CD8-positive, alpha-beta memory T cell (primary cell): ENCODE measurements around the gene TRERF1. TPM values are rescaled to one million over a fixed set of nuclear protein-coding genes. Genes with fewer than 3 reads are reported as not detected.
A peak's percentile ranks its signal among the peaks of the same experiment; 100 is the strongest.
"Not testable (repeated sequence)": the region's sequence is repeated elsewhere in the genome, so short reads cannot be mapped to it uniquely, and the experiment has no call there.

Experiments
- CTCF ChIA-PET: fragments of 350-600 bp; sonication (Branson Sonifier 250); formaldehyde crosslinking; loops from one replicate; lab custom pipeline; 2021; ENCODE audit warnings: antibody characterized with exemption; lab: Charles Lee
- POLR2A ChIA-PET: fragments of 350-600 bp; sonication (Branson Sonifier 250); formaldehyde crosslinking; loops from one replicate; lab custom pipeline; 2021; ENCODE audit warnings: antibody characterized with exemption; lab: Charles Lee
- DNase-seq, 5 donors: peaks; one replicate each; pipeline versions ENCODE4 v3.0.0 to v3.0.0-alpha.2; 2020 to 2022; ENCODE audit warnings: mixed read lengths in 1 of 5
- H3K27ac ChIP-seq: one replicate; pipeline ENCODE4 v1.7.0; 2013; ENCODE audit warnings: low read depth, mild to moderate bottlenecking, low read length, moderate library complexity
- H3K27me3 ChIP-seq: 2 replicates; pipeline ENCODE4 v1.7.0; 2013; ENCODE audit warnings: low read length, mild to moderate bottlenecking; ENCODE audit not compliant: insufficient read depth, poor library complexity, severe bottlenecking
- H3K36me3 ChIP-seq: 2 replicates; pipeline ENCODE4 v1.7.0; 2013; ENCODE audit warnings: mild to moderate bottlenecking, low read length, moderate library complexity; ENCODE audit not compliant: insufficient read depth
- H3K4me1 ChIP-seq: 2 replicates; pipeline ENCODE4 v1.7.0; 2013; ENCODE audit warnings: mild to moderate bottlenecking, low read length, moderate library complexity; ENCODE audit not compliant: insufficient read depth
- H3K4me3 ChIP-seq: 2 replicates; pipeline ENCODE4 v1.7.0; 2013; ENCODE audit warnings: mild to moderate bottlenecking, low read length
- H3K9me3 ChIP-seq: 2 replicates; pipeline ENCODE4 v1.7.0; 2013; ENCODE audit warnings: mild to moderate bottlenecking, low read length
- H3K27ac Mint-ChIP-seq, 8 donors: one replicate each; pipeline ENCODE4 v1.8.0; 2020 to 2021; ENCODE audit warnings: mixed read lengths in 8 of 8, mild to moderate bottlenecking in 6 of 8, inconsistent platforms in 3 of 8, moderate library complexity in 3 of 8
- H3K27me3 Mint-ChIP-seq, 2 donors: one replicate each; pipeline ENCODE4 v1.8.0; 2020 to 2021; ENCODE audit warnings: mixed read lengths in 2 of 2, mild to moderate bottlenecking in 1 of 2, moderate library complexity in 1 of 2
- H3K36me3 Mint-ChIP-seq, 3 donors: one replicate each; pipeline ENCODE4 v1.8.0; 2020 to 2021; ENCODE audit warnings: mixed read lengths in 3 of 3, inconsistent platforms in 1 of 3, mild to moderate bottlenecking in 1 of 3
- H3K4me1 Mint-ChIP-seq, 3 donors: one replicate each; pipeline ENCODE4 v1.8.0; 2020 to 2021; ENCODE audit warnings: mixed read lengths in 3 of 3, inconsistent platforms in 1 of 3, mild to moderate bottlenecking in 1 of 3
- H3K4me3 Mint-ChIP-seq, 7 donors: one replicate each; pipeline ENCODE4 v1.8.0; 2020 to 2021; ENCODE audit warnings: mixed read lengths in 7 of 7, mild to moderate bottlenecking in 6 of 7, moderate library complexity in 4 of 7, inconsistent platforms in 2 of 7
- H3K9me3 Mint-ChIP-seq, 5 donors: one replicate each; pipeline ENCODE4 v1.8.0; 2020 to 2022; ENCODE audit warnings: mixed read lengths in 5 of 5, mild to moderate bottlenecking in 3 of 5, moderate library complexity in 2 of 5, inconsistent platforms in 1 of 5
- polyA plus RNA-seq: library from polyadenylated mRNA; unstranded; fragments of 300-500 nt; fragmentation: Illumina TruSeq; gene quantifications from one replicate; pipeline ENCODE4 v1.2.3, GENCODE V29; 2021
- total RNA-seq, 2 experiments: library from RNA; stranded (reverse); gene quantifications; one replicate each; pipeline ENCODE4 v1.2.3, GENCODE V29; 2021

The TRERF1 gene
- total and polyA plus RNA-seq, 3 experiments from 2014 or later: 10.2 to 10.6 (median 10.3) TPM

DNA sequence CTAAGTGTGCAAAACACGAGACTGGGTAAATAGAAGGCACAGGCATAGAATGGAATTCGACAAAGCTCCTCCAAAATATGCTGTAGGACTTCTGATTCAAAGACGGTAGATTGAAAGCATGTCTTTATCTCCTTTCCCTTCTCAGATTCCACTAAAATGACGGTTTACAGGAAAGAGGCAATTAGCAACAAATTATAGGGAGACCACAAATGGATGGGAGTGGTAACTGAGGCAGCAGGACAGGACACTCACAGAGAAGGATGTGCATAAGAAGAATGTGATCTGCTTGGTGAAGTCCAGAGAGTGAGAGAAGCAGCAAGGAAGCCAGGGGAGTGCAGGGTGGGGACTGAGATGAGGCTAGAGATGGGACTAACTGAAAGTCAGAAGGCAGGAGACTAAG lies 120.7 kb downstream of the TRERF1 start:
- Mint-ChIP-seq H3K4me1 (peaks cover 48 to 79% (median 70%) of the 10 kb centered on the region in 3 donors), H3K9me3 (no peaks in the 10 kb centered on the region), H3K4me3 (no peak overlapping the region), H3K27me3 (no peaks in the 10 kb centered on the region), H3K36me3 (peaks cover 0 to 25% (median 8%) of the 10 kb centered on the region in 3 donors), H3K27ac (peak overlapping the region in 2 of 8 donors; percentile 23 to 92)
- no peaks in the 10 kb centered on the region for H3K9me3 ChIP-seq
- CTCF ChIA-PET: interaction anchor here (1.4 kb wide), 1 partner anchor 15 kb away, joined by 3 read pairs; no protein-coding TSS in a partner anchor
- no peak for DNase-seq
- no peaks in the 10 kb centered on the region for H3K27me3 ChIP-seq
- no peak overlapping the region for H3K4me3 ChIP-seq
- no peak overlapping the region for H3K27ac ChIP-seq
- no peaks in the 10 kb centered on the region for H3K36me3 ChIP-seq
- POLR2A ChIA-PET: no interaction called here
- H3K4me1 ChIP-seq: no peaks in the 10 kb centered on the region

DNA sequence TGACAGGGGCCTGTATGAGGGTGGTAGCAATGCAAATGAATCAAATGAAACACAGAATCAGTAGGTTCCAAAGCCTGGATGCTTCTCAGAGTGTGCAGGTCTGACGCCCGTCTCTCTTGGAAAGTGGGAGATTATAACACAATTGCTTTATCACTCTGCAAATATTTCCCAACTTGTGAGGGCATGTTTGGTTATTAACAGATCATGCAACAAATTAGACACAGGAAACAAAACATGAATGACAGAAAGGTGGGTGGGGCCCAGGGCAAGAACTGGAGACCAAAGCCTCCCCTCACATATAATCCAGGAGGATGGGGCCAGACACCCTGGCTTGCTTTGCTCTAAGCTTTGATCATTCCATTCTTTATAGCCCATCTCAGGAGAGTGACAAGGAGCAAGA lies 125.5 kb downstream of the TRERF1 start:
- H3K4me1 ChIP-seq: peaks cover 10% of the 10 kb centered on the region
- H3K27me3 ChIP-seq: no peaks in the 10 kb centered on the region
- CTCF ChIA-PET: interaction anchor here (1.6 kb wide), 1 partner anchor 11 kb away, joined by 4 read pairs; no protein-coding TSS in a partner anchor
- peaks cover 57 to 86% (median 86%) of the 10 kb centered on the region in 3 donors for H3K4me1 Mint-ChIP-seq
- H3K27ac Mint-ChIP-seq: peak overlapping the region in 4 of 8 donors; percentile 17 to 62 (median 35)
- POLR2A ChIA-PET: interaction anchor here (0.6 kb wide), 1 partner anchor 653 kb away, joined by 3 read pairs; the partner anchor contains the start of gene PEX6
- H3K9me3 Mint-ChIP-seq: no peaks in the 10 kb centered on the region
- DNase-seq: no peak
- H3K4me3 Mint-ChIP-seq: no peak overlapping the region
- no peaks in the 10 kb centered on the region for H3K9me3 ChIP-seq
- no peak overlapping the region for H3K4me3 ChIP-seq
- H3K27ac ChIP-seq: no peak overlapping the region
- no peaks in the 10 kb centered on the region for H3K36me3 ChIP-seq
- H3K36me3 Mint-ChIP-seq: peaks cover 4 to 15% (median 8%) of the 10 kb centered on the region in 3 donors
- no peaks in the 10 kb centered on the region for H3K27me3 Mint-ChIP-seq

DNA sequence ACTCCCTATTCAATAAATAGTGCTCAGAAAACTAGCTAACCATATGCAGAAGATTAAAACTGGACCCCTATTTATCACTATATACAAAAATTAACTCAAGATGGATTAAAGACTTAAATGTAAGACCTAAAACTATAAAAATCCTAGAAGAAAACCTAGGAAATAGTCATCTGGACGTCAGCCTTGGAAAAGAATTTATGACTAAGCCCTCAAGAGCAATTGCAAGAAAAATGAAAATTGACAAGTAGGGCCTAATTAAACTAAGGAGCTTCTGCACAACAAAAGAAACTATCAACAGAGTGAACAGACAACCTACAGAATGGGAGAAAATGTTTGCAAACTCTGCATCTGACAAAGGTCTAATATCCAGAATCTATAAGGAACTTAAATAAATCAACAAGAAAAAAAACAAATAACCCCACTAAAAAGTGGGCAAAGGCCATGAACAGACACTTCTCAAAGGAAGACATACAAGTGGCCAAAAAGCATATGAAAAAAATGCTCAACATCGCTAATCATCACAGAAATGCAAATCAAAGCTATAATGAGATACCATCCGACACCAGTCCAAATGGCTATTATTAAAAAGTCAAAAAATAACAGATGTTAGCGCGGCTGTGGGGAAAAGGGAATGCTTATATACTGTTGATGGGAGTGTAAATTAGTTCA lies 126.9 kb downstream of the TRERF1 start:
- CTCF ChIA-PET: interaction anchor here (0.7 kb wide), 1 partner anchor 223 kb away, joined by 3 read pairs; no protein-coding TSS in a partner anchor
- H3K36me3 Mint-ChIP-seq, H3K27me3 Mint-ChIP-seq, POLR2A ChIA-PET, H3K27ac ChIP-seq, H3K9me3 Mint-ChIP-seq, H3K4me3 Mint-ChIP-seq, H3K27me3 ChIP-seq, H3K36me3 ChIP-seq, H3K9me3 ChIP-seq, H3K4me3 ChIP-seq, DNase-seq: not testable (repeated sequence)
- Mint-ChIP-seq H3K4me1 (peaks cover 58 to 88% (median 86%) of the 10 kb centered on the region in 3 donors), H3K27ac (peak overlapping the region in 4 of 8 donors; percentile 13 to 66 (median 20))
- peaks cover 13% of the 10 kb centered on the region for H3K4me1 ChIP-seq

DNA sequence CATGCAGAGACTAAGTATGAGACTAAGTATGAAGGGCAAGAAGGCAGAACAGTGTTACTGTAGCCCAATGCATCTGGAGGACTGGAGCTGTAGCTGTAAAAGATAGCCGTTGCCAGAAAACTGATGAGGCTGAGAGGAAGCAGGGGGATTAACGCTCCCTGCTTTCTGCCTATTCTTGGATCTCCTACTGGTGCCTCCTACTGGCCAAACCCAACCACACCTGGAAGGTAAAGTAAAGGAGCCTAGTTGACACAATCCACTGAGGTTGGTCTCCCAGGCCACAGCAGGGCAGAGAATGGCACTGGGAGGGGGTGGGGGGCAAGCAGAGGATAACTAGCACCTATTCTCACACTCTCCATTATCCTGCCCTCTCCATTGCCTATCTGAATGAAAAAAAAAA lies 129.1 kb downstream of the TRERF1 start:
- Mint-ChIP-seq H3K9me3 (no peaks in the 10 kb centered on the region), H3K27me3 (no peaks in the 10 kb centered on the region), H3K27ac (peak overlapping the region in 3 of 8 donors; percentile 29 to 80 (median 54)), H3K36me3 (peaks cover 4 to 8% (median 7%) of the 10 kb centered on the region in 3 donors), H3K4me3 (no peak overlapping the region), H3K4me1 (peaks cover 60 to 86% (median 82%) of the 10 kb centered on the region in 3 donors)
- CTCF ChIA-PET: no interaction called here
- Histone ChIP-seq H3K36me3 (no peaks in the 10 kb centered on the region), H3K27me3 (no peaks in the 10 kb centered on the region), H3K4me1 (peaks cover 13% of the 10 kb centered on the region), H3K4me3 (no peak overlapping the region), H3K9me3 (no peaks in the 10 kb centered on the region), H3K27ac (no peak overlapping the region)
- DNase-seq: no peak
- POLR2A ChIA-PET: no interaction called here

DNA sequence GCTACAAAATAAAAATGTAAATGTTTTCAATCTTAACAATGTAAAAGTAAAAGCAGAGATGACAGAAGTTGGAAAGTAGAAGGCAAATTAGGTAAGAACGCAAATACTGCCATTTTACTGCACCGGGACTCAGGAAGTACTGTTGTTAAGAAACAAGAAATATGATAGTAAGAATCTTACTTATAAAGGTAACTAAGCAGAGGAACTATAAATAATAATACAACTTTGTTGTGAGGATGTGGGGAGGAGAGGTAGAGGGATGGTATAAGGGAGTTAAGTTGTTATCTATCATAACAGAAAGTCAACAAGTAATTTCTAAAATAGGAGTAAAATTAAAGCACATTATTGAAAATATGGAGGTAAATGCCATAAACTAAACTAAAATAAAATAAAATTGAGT lies 129.8 kb downstream of the TRERF1 start:
- Mint-ChIP-seq H3K4me1 (peaks cover 58 to 82% (median 82%) of the 10 kb centered on the region in 3 donors), H3K9me3 (no peaks in the 10 kb centered on the region), H3K27ac (peak overlapping the region in 7 of 8 donors; percentile 27 to 84 (median 67)), H3K27me3 (no peaks in the 10 kb centered on the region), H3K36me3 (peaks cover 4 to 6% (median 5%) of the 10 kb centered on the region in 3 donors), H3K4me3 (no peak overlapping the region)
- peak in 1 of 5 donors; percentile 6 for DNase-seq
- Histone ChIP-seq H3K36me3 (no peaks in the 10 kb centered on the region), H3K4me1 (peaks cover 16% of the 10 kb centered on the region), H3K27ac (no peak overlapping the region), H3K4me3 (no peak overlapping the region), H3K27me3 (no peaks in the 10 kb centered on the region), H3K9me3 (no peaks in the 10 kb centered on the region)
- ChIA-PET CTCF (no interaction called here), POLR2A (no interaction called here)

DNA sequence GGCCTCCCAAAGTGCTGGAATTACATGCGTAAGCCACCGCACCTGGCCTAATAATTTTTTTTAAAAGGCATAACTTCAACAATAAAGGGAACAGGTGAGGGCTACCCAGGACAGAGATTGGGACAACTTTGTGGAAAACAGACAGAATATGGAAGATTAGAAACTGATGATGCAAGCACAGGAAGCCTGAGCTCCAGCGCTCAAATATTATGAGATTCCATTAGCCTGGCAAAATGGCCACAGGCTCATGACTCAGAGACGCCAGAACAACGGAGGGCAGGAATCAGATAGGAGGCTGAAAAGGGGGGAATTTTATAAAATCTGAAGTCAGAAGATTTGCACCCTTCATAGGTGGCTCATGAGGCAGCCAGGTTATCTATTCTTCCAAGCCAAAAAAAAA lies 131.0 kb downstream of the TRERF1 start:
- H3K4me1 Mint-ChIP-seq: peaks cover 57 to 82% (median 82%) of the 10 kb centered on the region in 3 donors
- POLR2A ChIA-PET: no interaction called here
- no peak for DNase-seq
- peaks cover 25% of the 10 kb centered on the region for H3K4me1 ChIP-seq
- H3K4me3 ChIP-seq: no peak overlapping the region
- H3K9me3 ChIP-seq: no peaks in the 10 kb centered on the region
- peaks cover 4 to 6% (median 4%) of the 10 kb centered on the region in 3 donors for H3K36me3 Mint-ChIP-seq
- no peaks in the 10 kb centered on the region for H3K36me3 ChIP-seq
- H3K4me3 Mint-ChIP-seq: peak overlapping the region in 3 of 7 donors; percentile 7 to 42 (median 15)
- H3K9me3 Mint-ChIP-seq: no peaks in the 10 kb centered on the region
- no peaks in the 10 kb centered on the region for H3K27me3 ChIP-seq
- H3K27ac Mint-ChIP-seq: peak overlapping the region in 5 of 8 donors; percentile 37 to 74 (median 67)
- CTCF ChIA-PET: interaction anchor here (0.5 kb wide), 1 partner anchor 392 kb away, joined by 3 read pairs; no protein-coding TSS in a partner anchor
- H3K27me3 Mint-ChIP-seq: no peaks in the 10 kb centered on the region
- H3K27ac ChIP-seq: no peak overlapping the region

DNA sequence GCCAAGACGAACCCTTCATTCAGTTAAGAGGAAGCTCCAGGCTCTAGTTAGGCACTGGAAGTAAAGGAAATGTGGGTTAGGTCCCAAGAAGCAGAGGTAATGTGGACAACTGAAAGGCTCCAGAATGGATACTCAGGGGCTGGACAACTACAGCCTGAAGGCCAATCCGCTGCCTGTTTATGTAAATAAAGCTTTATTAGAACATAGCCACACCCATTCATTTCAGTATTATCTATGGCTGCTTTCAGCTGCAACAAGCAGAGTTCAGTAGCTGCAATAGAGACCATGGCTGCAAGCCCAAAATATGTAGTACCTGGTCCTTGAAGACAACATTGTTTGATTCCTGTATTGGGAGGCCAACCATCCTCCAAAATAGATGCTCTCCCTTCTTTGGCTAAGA lies 133.2 kb downstream of the TRERF1 start:
- Histone ChIP-seq H3K36me3 (no peaks in the 10 kb centered on the region), H3K4me1 (peaks cover 33% of the 10 kb centered on the region), H3K9me3 (no peaks in the 10 kb centered on the region), H3K4me3 (no peak overlapping the region), H3K27me3 (no peaks in the 10 kb centered on the region), H3K27ac (no peak overlapping the region)
- H3K27me3 Mint-ChIP-seq: no peaks in the 10 kb centered on the region
- no peaks in the 10 kb centered on the region for H3K9me3 Mint-ChIP-seq
- CTCF ChIA-PET: interaction anchor here (0.8 to 0.9 kb wide), 2 partner anchors 214 to 229 kb away, joined by 3 to 4 read pairs; no protein-coding TSS in a partner anchor
- POLR2A ChIA-PET: interaction anchor here (0.6 kb wide), 1 partner anchor 40 kb away, joined by 8 read pairs; no protein-coding TSS in a partner anchor
- no peak overlapping the region for H3K4me3 Mint-ChIP-seq
- H3K4me1 Mint-ChIP-seq: peaks cover 68 to 86% (median 85%) of the 10 kb centered on the region in 3 donors
- peak overlapping the region in 4 of 8 donors; percentile 14 to 40 (median 28) for H3K27ac Mint-ChIP-seq
- DNase-seq: no peak
- H3K36me3 Mint-ChIP-seq: peaks cover 0 to 6% (median 4%) of the 10 kb centered on the region in 3 donors

DNA sequence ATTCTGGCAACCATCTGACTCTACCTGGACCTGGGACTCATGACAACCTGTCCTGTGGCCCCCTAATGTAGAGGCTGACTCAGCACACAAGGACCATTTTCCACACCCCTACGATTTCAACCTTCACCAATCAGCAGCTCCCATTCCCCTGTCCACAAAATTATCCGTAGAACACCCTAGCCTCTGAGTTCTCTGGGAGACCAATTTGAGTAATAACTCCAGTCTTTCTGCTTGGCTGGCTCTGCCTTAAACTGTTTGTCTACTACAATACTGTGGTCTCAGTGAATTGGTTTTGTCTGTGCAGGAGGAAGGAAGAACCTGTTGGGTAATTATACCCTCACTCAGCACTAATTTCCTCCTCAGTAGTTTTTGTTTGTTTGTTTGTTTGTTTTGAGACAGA lies 134.7 kb downstream of the TRERF1 start:
- POLR2A ChIA-PET: interaction anchor here (0.7 kb wide), 2 partner anchors 9 to 126 kb away, joined by 3 read pairs; no protein-coding TSS in a partner anchor
- H3K9me3 ChIP-seq: no peaks in the 10 kb centered on the region
- Mint-ChIP-seq H3K4me1 (peaks cover 70 to 84% (median 81%) of the 10 kb centered on the region in 3 donors), H3K4me3 (peak overlapping the region in 2 of 7 donors; percentile 19 to 44), H3K27me3 (no peaks in the 10 kb centered on the region), H3K36me3 (peaks cover 0 to 18% (median 7%) of the 10 kb centered on the region in 3 donors), H3K9me3 (no peaks in the 10 kb centered on the region), H3K27ac (peak overlapping the region in 7 of 8 donors; percentile 27 to 84 (median 62))
- CTCF ChIA-PET: interaction anchor here (0.9 to 1.4 kb wide), 2 partner anchors 8 to 230 kb away, joined by 3 to 4 read pairs; no protein-coding TSS in a partner anchor
- no peak overlapping the region for H3K27ac ChIP-seq
- no peaks in the 10 kb centered on the region for H3K27me3 ChIP-seq
- H3K4me3 ChIP-seq: no peak overlapping the region
- peaks cover 40% of the 10 kb centered on the region for H3K4me1 ChIP-seq
- no peaks in the 10 kb centered on the region for H3K36me3 ChIP-seq
- no peak for DNase-seq
